HG02759 (cell line): ENCODE results near the gene VCX.
"Not testable (repeated sequence)": the region's sequence is repeated elsewhere in the genome, so short reads cannot be mapped to it uniquely, and the experiment has no call there.

Experiments
- ATAC-seq: cut with Tn5 transposase; IDR thresholded peaks from one replicate; pipeline ENCODE4 v1.9.1; 2021; ENCODE audit warnings: mild to moderate bottlenecking, moderate library complexity; ENCODE audit not compliant: unreplicated experiment

VCX gene

GRCh38 chrX:7842871-7843270 lies at the start of gene VCX:
Gene VCX, plus strand, starts transcription at chrX:7843171. Its CDS starts 33 bp downstream, at chrX:7843204.
- not testable (repeated sequence) for ATAC-seq

GRCh38 chrX:7798327-7798726 lies 44.6 kb upstream of the VCX start:
- ATAC-seq = no peak

DNA sequence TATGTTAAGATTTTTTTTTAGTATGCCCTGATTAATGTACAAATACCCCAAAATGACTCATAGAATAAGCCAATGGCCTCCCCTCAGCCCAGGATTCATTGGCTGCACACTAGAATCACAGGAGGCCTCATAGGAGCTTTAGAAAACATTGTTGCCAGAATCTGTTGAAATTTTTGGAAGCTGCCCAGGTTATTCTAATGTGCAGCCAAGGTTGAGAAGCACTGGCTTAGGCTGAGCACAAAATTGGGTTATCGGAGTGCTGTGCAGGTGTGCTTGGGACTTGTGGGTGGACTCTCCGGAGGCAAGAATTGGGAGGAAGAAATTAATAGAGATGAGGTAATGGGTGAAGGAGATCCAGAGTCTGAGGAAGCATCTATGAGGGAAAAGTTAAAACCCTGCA lies 41.3 kb upstream of the VCX start:
- ATAC-seq = no peak

DNA sequence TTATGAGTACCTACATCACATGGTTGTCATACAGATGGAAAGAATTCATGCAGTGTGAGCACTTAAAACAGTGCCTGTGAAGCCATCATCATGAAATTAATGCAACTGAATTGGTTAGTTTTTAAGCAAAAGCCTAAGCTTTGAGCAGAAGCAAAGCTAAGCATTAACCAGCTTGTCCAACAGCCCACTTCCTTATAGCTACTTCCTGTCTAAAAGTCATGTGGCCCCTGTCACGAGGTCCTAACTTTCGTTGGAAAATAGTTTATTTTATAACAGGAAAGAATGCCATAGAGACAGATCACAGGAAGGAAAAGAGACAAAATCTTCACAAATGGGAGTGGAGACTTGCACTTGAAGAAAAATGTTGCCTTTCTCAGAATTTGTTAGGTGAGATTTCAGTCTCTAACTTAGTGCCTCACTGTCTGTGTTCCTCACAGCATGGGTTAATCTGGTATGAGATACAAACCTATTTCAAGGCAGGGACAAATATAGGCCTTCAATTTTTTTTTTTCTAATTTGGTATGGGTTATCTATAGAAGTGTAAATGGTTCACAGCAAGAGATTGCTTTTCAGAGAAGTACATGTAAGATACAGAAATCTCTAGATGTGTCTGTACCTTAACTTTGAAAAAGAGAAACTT lies 27.7 kb upstream of the VCX start:
- ATAC-seq = no peak

DNA sequence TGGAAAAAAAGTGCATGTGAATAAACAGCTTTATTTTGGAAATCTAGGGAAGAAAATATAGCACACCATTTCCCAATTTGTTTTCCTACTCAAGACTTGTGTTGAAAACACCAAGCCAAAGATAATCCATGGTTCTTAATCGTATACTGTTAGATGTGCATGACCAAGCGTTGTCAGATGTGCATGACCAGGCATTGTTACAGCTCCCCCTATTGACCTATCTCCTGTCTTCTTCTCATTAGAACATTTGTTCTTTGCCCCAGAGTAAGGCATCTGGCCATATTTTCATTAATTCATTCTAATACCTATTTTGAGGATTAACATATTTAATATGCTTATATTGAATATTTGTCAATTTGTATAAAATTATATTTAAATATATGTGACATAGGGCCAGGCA lies 14.4 kb upstream of the VCX start:
- no peak for ATAC-seq

DNA sequence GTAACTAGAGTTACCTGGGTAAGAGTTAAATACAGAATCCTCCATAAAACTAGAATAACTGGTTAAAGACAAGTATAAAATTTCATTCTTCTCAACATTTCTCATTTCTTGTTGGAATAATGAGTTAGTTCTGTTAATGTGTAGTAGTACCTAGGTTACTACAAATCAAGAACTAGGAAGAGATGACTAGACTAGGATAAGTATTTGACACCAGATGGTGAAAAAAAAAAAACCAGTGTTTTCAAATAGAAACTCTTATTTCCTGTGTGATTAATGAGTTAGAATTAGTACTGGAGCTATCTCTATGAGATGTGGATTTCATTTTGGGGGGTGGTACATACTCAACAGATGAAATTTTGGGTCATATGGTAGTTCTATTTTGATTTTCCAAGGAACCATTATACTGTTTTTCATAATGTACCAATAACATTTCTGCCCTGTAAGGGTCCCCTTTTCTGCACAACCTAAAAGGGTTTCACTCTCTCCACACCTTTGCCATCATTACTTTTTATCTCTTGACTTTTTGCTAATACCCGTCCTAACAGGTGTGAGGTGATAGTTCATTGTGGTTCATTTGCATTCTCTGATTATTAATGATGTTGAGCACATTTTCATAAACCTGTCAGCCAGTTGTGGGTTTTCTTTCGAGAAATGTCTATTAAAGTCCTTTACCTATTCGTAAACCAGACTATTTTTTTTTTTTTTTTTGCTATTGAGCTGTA lies 1.7 kb upstream of the VCX start:
- ATAC-seq = no peak

DNA sequence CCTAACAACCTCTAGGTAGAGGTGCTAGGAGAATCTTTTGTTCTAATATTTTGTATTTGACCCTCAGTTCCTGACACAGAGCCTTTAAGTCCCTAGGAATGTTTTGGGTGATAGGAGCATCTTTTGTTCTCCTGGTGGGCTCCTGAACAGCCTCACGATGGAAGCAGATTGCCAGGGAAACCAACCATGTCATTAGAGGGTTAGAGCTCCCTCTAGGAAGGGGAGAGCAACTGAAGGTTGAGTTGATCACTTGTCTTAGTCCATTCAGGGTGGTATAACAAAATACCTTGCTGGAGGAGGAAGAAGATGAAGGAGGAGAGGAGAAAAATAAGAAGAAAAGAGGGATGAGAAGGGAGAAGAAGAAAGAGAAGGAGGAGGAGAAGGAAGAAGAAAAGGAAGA lies 9.2 kb downstream of the VCX start:
- no peak for ATAC-seq

DNA sequence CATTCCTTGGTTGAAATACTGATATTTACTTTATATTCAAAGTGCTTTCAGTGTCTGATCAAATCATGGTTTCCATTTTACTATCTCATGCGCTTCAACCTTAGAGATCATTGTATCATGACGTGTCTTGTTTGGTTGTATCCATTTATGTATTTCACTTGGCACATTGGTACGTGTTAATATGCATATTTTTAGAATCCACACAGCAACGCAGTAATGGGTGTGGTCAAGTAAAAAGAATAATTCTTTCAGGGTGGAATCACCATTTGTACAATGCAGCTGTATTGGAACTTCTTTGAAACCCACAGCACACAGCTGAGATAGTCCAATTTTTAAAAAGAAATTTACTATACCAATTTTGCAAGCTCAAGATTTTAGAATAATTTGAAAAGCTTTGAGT lies 29.1 kb downstream of the VCX start:
- no peak for ATAC-seq

- no peak for ATAC-seq
Observed at GRCh38 chrX:7876957-7877356, 34.0 kb downstream of the VCX start.

DNA sequence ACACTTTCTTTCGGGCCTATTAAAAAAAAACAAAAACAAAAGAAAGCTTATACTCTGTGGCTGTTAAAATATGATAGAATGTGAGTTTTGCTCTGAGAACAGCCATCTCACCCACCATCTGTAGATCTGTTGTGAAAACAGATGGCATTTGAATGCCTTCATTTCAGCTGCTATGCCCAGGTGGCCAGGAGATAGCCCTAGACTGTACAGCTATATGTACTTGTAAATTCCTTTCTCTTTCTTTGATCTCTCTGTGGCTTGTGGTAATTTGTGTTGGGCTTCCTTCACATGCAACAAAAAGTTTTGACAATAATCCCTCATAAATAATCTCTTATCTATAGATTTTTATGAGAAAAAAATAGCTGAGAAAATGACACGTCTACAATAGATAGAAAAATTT lies 46.2 kb downstream of the VCX start:
- no peak for ATAC-seq

GRCh38 chrX:7889680-7890079 lies 46.7 kb downstream of the VCX start:
- ATAC-seq = no peak

DNA sequence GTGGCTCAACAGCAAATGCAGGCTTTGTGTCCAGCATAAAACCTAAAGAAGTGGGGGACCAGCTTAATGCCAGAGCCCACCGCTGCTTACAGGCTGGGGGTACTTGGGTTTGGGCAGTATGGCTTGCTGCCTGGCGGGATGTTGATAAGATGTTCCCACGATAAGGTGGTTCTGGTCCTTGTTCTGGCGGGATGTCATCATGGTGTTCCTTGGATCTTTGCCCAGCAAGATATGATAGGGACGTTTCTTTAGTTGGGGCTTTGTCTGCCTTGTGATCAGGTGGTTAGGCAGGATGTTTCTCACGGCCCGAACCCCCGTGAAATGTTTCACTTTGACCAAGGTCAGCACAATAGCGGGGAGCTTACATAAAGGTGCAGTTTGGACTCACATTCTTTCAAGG lies 49.0 kb downstream of the VCX start:
- ATAC-seq = no peak
